Neural progenitor cell (in vitro differentiated cells): ENCODE results near the gene UFL1.

Source experiments
- EZH2 ChIP-seq: fragments of 200-600 bp; sonication (generic); IDR thresholded peaks from 2 replicates; pipeline ENCODE4 v1.6.1; 2017; ENCODE audit warnings: antibody characterized with exemption, mild to moderate bottlenecking, moderate library complexity
- EZH2phosphoT487 ChIP-seq: fragments of 200-600 bp; sonication (generic); IDR thresholded peaks from 2 replicates; pipeline ENCODE4 v1.6.1; 2017; ENCODE audit warnings: antibody characterized with exemption
- TF ChIP-seq, protein P1 (sequence below): fragments of 200-600 bp; sonication (generic); IDR thresholded peaks from 2 replicates; pipeline ENCODE4 v1.5.1; 2017; ENCODE audit warnings: antibody characterized with exemption, mild to moderate bottlenecking

DNA sequence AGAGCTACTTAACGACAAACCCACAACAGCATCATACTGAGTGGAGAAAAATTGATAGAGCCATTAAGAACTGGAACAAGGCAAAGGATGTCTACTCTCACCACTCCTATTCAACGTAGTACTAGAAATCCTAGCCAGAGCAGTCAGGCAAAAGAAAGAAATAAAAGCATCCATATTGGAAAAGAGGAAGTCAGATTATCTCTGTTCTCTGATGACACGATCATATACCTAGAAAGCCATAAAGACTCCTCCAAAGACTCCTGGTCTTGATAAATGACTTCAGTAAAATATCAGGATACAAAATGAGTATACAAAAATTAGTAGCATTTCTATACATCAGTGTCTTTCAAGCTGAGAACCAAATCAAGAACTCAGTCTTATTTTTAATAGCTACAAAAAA lies 24.3 kb downstream of the UFL1 start:
- TF ChIP-seq EZH2phosphoT487 (no peak), EZH2 (no peak)
- TF ChIP-seq, protein P1, sequence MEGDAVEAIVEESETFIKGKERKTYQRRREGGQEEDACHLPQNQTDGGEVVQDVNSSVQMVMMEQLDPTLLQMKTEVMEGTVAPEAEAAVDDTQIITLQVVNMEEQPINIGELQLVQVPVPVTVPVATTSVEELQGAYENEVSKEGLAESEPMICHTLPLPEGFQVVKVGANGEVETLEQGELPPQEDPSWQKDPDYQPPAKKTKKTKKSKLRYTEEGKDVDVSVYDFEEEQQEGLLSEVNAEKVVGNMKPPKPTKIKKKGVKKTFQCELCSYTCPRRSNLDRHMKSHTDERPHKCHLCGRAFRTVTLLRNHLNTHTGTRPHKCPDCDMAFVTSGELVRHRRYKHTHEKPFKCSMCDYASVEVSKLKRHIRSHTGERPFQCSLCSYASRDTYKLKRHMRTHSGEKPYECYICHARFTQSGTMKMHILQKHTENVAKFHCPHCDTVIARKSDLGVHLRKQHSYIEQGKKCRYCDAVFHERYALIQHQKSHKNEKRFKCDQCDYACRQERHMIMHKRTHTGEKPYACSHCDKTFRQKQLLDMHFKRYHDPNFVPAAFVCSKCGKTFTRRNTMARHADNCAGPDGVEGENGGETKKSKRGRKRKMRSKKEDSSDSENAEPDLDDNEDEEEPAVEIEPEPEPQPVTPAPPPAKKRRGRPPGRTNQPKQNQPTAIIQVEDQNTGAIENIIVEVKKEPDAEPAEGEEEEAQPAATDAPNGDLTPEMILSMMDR = no peak
